Measurements from ENCODE around the gene SH2D5.

SH2D5 gene

GRCh38 chr1:20751462-20751990 is 19.0 kb upstream of the SH2D5 start:
- DNase-seq, result no peak
- Histone ChIP-seq H2AFZ (ENCODE audit: insufficient read depth, low read length, poor library complexity) (no peak overlapping the region), H3K14ac (ENCODE audit: low read length) (no peak overlapping the region), H4K91ac (ENCODE audit: low read depth, low read length) (no peak overlapping the region), H3K9me3 (ENCODE audit: insufficient read depth, low read depth, low read length) (no peaks in the 10 kb centered on the region), H3K4me1 (ENCODE audit: control insufficient read depth in 1 of 2, insufficient read depth in 2 of 2, low read length in 2 of 2) (no peaks in the 10 kb centered on the region), H4K12ac (ENCODE audit: low read depth, low read length) (no peak overlapping the region), H3K79me2 (ENCODE audit: control insufficient read depth, insufficient read depth, low read length, poor library complexity) (no peaks in the 10 kb centered on the region), H3K9ac (ENCODE audit: low read length) (no peak overlapping the region), H3K4me3 (ENCODE audit: low read depth, low read length) (no peak overlapping the region), H2BK12ac (ENCODE audit: low read length) (no peak overlapping the region), H3K4ac (ENCODE audit: low read depth, low read length) (no peak overlapping the region), H3K36me3 (ENCODE audit: control insufficient read depth in 1 of 2, insufficient read depth in 2 of 2, low read length in 2 of 2) (peaks cover 35 to 38% of the 10 kb centered on the region in 2 experiments), H2BK120ac (ENCODE audit: insufficient read depth, low read length, poor library complexity) (no peak overlapping the region), H3K23ac (ENCODE audit: low read length) (no peak overlapping the region), H3K27me3 (ENCODE audit: insufficient read depth, low read length) (no peaks in the 10 kb centered on the region), H3K4me2 (ENCODE audit: low read length) (no peak overlapping the region), H2AK5ac (ENCODE audit: low read length) (no peak overlapping the region), H3K79me1 (ENCODE audit: low read length) (no peaks in the 10 kb centered on the region), H4K8ac (ENCODE audit: low read depth, low read length) (no peak overlapping the region), H3K27ac (ENCODE audit: low read depth, low read length) (no peak overlapping the region), H3K18ac (ENCODE audit: low read length) (no peak overlapping the region), H2BK5ac (ENCODE audit: low read depth, low read length, poor library complexity) (no peak overlapping the region)
- no CpG with 5 or more reads among the region's 3 CpGs for WGBS (ENCODE audit: extremely low coverage, insufficient coverage, insufficient read length)

- Histone ChIP-seq H3K9ac (ENCODE audit: low read length) (no peak overlapping the region), H3K14ac (ENCODE audit: low read length) (no peak overlapping the region), H2BK120ac (ENCODE audit: insufficient read depth, low read length, poor library complexity) (no peak overlapping the region), H3K79me2 (ENCODE audit: control insufficient read depth, insufficient read depth, low read length, poor library complexity) (no peaks in the 10 kb centered on the region), H3K27me3 (ENCODE audit: insufficient read depth, low read length) (no peaks in the 10 kb centered on the region), H4K8ac (ENCODE audit: low read depth, low read length) (no peak overlapping the region), H3K23ac (ENCODE audit: low read length) (no peak overlapping the region), H2AK5ac (ENCODE audit: low read length) (no peak overlapping the region), H2AFZ (ENCODE audit: insufficient read depth, low read length, poor library complexity) (no peak overlapping the region), H3K79me1 (ENCODE audit: low read length) (no peaks in the 10 kb centered on the region), H3K4me3 (ENCODE audit: low read depth, low read length) (no peak overlapping the region), H3K36me3 (ENCODE audit: control insufficient read depth in 1 of 2, insufficient read depth in 2 of 2, low read length in 2 of 2) (peaks cover 24 to 33% of the 10 kb centered on the region in 2 experiments), H3K4me2 (ENCODE audit: low read length) (no peak overlapping the region), H3K18ac (ENCODE audit: low read length) (no peak overlapping the region), H3K4me1 (ENCODE audit: control insufficient read depth in 1 of 2, insufficient read depth in 2 of 2, low read length in 2 of 2) (no peaks in the 10 kb centered on the region), H3K27ac (ENCODE audit: low read depth, low read length) (no peak overlapping the region), H2BK5ac (ENCODE audit: low read depth, low read length, poor library complexity) (no peak overlapping the region), H4K12ac (ENCODE audit: low read depth, low read length) (no peak overlapping the region), H3K4ac (ENCODE audit: low read depth, low read length) (no peak overlapping the region), H4K91ac (ENCODE audit: low read depth, low read length) (no peak overlapping the region), H2BK12ac (ENCODE audit: low read length) (no peak overlapping the region), H3K9me3 (ENCODE audit: insufficient read depth, low read depth, low read length) (no peaks in the 10 kb centered on the region)
- DNase-seq, result no peak
Observed at GRCh38 chr1:20742671-20743070, 10.2 kb upstream of the SH2D5 start.

GRCh38 chr1:20740781-20741180 is 8.3 kb upstream of the SH2D5 start:
- H3K4ac ChIP-seq (ENCODE audit: low read depth, low read length), result no peak overlapping the region
- H3K18ac ChIP-seq (ENCODE audit: low read length), result no peak overlapping the region
- no peak overlapping the region for H4K8ac ChIP-seq (ENCODE audit: low read depth, low read length)
- no CpG with 5 or more reads among the region's 2 CpGs for WGBS (ENCODE audit: extremely low coverage, insufficient coverage, insufficient read length)
- H2BK12ac ChIP-seq (ENCODE audit: low read length), result no peak overlapping the region
- peaks cover 18 to 27% of the 10 kb centered on the region in 2 experiments for H3K36me3 ChIP-seq (ENCODE audit: control insufficient read depth in 1 of 2, insufficient read depth in 2 of 2, low read length in 2 of 2)
- H3K27me3 ChIP-seq (ENCODE audit: insufficient read depth, low read length), result no peaks in the 10 kb centered on the region
- no peak overlapping the region for H2AK5ac ChIP-seq (ENCODE audit: low read length)
- no peak overlapping the region for H3K23ac ChIP-seq (ENCODE audit: low read length)
- H3K9me3 ChIP-seq (ENCODE audit: insufficient read depth, low read depth, low read length), result no peaks in the 10 kb centered on the region
- no peaks in the 10 kb centered on the region for H3K4me1 ChIP-seq (ENCODE audit: control insufficient read depth in 1 of 2, insufficient read depth in 2 of 2, low read length in 2 of 2)
- H3K4me3 ChIP-seq (ENCODE audit: low read depth, low read length), result no peak overlapping the region
- no peaks in the 10 kb centered on the region for H3K79me1 ChIP-seq (ENCODE audit: low read length)
- H3K4me2 ChIP-seq (ENCODE audit: low read length), result no peak overlapping the region
- H4K12ac ChIP-seq (ENCODE audit: low read depth, low read length), result no peak overlapping the region
- no peak overlapping the region for H3K27ac ChIP-seq (ENCODE audit: low read depth, low read length)
- H2BK120ac ChIP-seq (ENCODE audit: insufficient read depth, low read length, poor library complexity), result no peak overlapping the region
- no peak overlapping the region for H2BK5ac ChIP-seq (ENCODE audit: low read depth, low read length, poor library complexity)
- DNase-seq, result no peak
- no peak overlapping the region for H4K91ac ChIP-seq (ENCODE audit: low read depth, low read length)
- H3K79me2 ChIP-seq (ENCODE audit: control insufficient read depth, insufficient read depth, low read length, poor library complexity), result no peaks in the 10 kb centered on the region
- no peak overlapping the region for H3K14ac ChIP-seq (ENCODE audit: low read length)
- H2AFZ ChIP-seq (ENCODE audit: insufficient read depth, low read length, poor library complexity), result no peak overlapping the region
- no peak overlapping the region for H3K9ac ChIP-seq (ENCODE audit: low read length)

GRCh38 chr1:20739225-20739624 is 6.7 kb upstream of the SH2D5 start:
- no peak overlapping the region for H2BK12ac ChIP-seq (ENCODE audit: low read length)
- no peak overlapping the region for H4K91ac ChIP-seq (ENCODE audit: low read depth, low read length)
- peaks cover 15 to 20% of the 10 kb centered on the region in 2 experiments for H3K36me3 ChIP-seq (ENCODE audit: control insufficient read depth in 1 of 2, insufficient read depth in 2 of 2, low read length in 2 of 2)
- no peak overlapping the region for H3K23ac ChIP-seq (ENCODE audit: low read length)
- no peak overlapping the region for H2BK120ac ChIP-seq (ENCODE audit: insufficient read depth, low read length, poor library complexity)
- no peak overlapping the region for H3K27ac ChIP-seq (ENCODE audit: low read depth, low read length)
- WGBS (ENCODE audit: extremely low coverage, insufficient coverage, insufficient read length), result no CpG with 5 or more reads among the region's 2 CpGs
- no peak overlapping the region for H4K8ac ChIP-seq (ENCODE audit: low read depth, low read length)
- DNase-seq, result peak; percentile 30 to 91
- H3K9me3 ChIP-seq (ENCODE audit: insufficient read depth, low read depth, low read length), result no peaks in the 10 kb centered on the region
- no peak overlapping the region for H3K18ac ChIP-seq (ENCODE audit: low read length)
- H3K4me1 ChIP-seq (ENCODE audit: control insufficient read depth in 1 of 2, insufficient read depth in 2 of 2, low read length in 2 of 2), result no peaks in the 10 kb centered on the region
- H3K79me2 ChIP-seq (ENCODE audit: control insufficient read depth, insufficient read depth, low read length, poor library complexity), result no peaks in the 10 kb centered on the region
- no peak overlapping the region for H3K4me2 ChIP-seq (ENCODE audit: low read length)
- H2AFZ ChIP-seq (ENCODE audit: insufficient read depth, low read length, poor library complexity), result no peak overlapping the region
- H3K9ac ChIP-seq (ENCODE audit: low read length), result no peak overlapping the region
- no peak overlapping the region for H3K4ac ChIP-seq (ENCODE audit: low read depth, low read length)
- H3K79me1 ChIP-seq (ENCODE audit: low read length), result no peaks in the 10 kb centered on the region
- H2BK5ac ChIP-seq (ENCODE audit: low read depth, low read length, poor library complexity), result no peak overlapping the region
- H2AK5ac ChIP-seq (ENCODE audit: low read length), result no peak overlapping the region
- H4K12ac ChIP-seq (ENCODE audit: low read depth, low read length), result no peak overlapping the region
- no peak overlapping the region for H3K4me3 ChIP-seq (ENCODE audit: low read depth, low read length)
- H3K14ac ChIP-seq (ENCODE audit: low read length), result no peak overlapping the region
- no peaks in the 10 kb centered on the region for H3K27me3 ChIP-seq (ENCODE audit: insufficient read depth, low read length)
